Measurements from ENCODE around the gene FKBP5. TPM values are rescaled to one million over a fixed set of nuclear protein-coding genes. Genes with fewer than 3 reads are reported as not detected.
A peak's percentile ranks its signal among the peaks of the same experiment; 100 is the strongest.

Gene FKBP5
- total and polyA plus RNA-seq, 9 of the 15 experiments (the other 6 are each of a cell fraction or from before 2014, with no cell fraction given) = 32.7 to 151 (median 75.0) TPM

DNA sequence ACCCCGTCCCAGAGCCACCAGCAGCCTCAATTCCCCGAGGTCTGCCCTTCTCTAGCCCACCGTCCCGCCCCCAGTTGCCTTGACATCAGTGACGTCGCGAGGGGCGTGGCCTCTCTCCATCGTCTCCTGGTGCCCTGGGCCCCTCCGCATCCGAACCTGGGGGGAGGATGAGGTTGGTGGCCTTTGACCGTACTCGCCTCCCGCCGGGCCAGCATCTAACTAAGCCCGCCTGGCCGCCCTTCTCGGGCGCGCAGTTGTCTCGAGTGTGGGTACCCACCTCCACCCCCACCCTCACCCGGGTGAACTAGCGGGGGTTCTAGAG lies 42.7 kb upstream of the FKBP5 start:
- BruUV-seq (replicated peaks) = no TSS peak
- Histone ChIP-seq H3K36me3 (ENCODE audit: control insufficient read depth, insufficient read depth, low read length) (no peaks in the 10 kb centered on the region), H2AFZ (ENCODE audit: low read depth, low read length) (peak overlapping the region; percentile 87), H3K9me3 (replicated peaks; ENCODE audit: control insufficient read depth, insufficient read depth, low read depth, low read length) (no peaks in the 10 kb centered on the region), H3K27me3 (ENCODE audit: control insufficient read depth in 2 of 2, insufficient read depth in 2 of 2, low read length in 2 of 2) (no peaks in the 10 kb centered on the region), H3K9ac (ENCODE audit: insufficient read depth in 1 of 2, low read depth in 2 of 2, low read length in 2 of 2) (peak overlapping the region; percentile 71 to 95; a peak in 3 of 4 replicates), H3K79me2 (ENCODE audit: control insufficient read depth, insufficient read depth, low read length) (no peaks in the 10 kb centered on the region; the same call in 2 of the 3 replicates), H3K27ac (ENCODE audit: extremely low read depth, low read depth, low read length) (peak overlapping the region; percentile 85), H3K4me1 (replicated peaks in 1 of 2; ENCODE audit: control insufficient read depth in 2 of 2, insufficient read depth in 2 of 2, low read length in 2 of 2) (peaks cover 51 to 67% of the 10 kb centered on the region in 2 experiments), H3K9me1 (ENCODE audit: control insufficient read depth, insufficient read depth, low read length) (no peaks in the 10 kb centered on the region), H3K4me3 (peak overlapping the region; percentile 77), H4K20me1 (replicated peaks; ENCODE audit: control insufficient read depth, insufficient read depth, low read length) (no peaks in the 10 kb centered on the region), H3K4me2 (ENCODE audit: insufficient read depth, low read length) (peak overlapping the region; percentile 77)
- in situ Hi-C loops (cut with MboI) = no loop called here
- CTCF ChIA-PET (ENCODE audit: low intra/inter-chr PET ratio) = interaction anchor here (0.6 to 1.3 kb wide), 3 partner anchors 148 to 437 kb away, joined by 4 to 12 read pairs (median 6); no protein-coding TSS in a partner anchor
- WGBS (ENCODE audit: insufficient coverage, low coverage, missing lambda C conversion rate) = under 1% methylated on average over 23 of the region's 23 CpGs
- ATAC-seq (peak; percentile 63), FAIRE-seq (peak; percentile 77), DNase-seq (ENCODE audit: extremely low read depth in 1 of 4, low spot score in 3 of 4) (peak; percentile 92 to 97 (median 94))
- POLR2A ChIA-PET = interaction anchor here (0.5 to 1.2 kb wide), 5 partner anchors 10 to 214 kb away, joined by 3 to 4 read pairs (median 3); no protein-coding TSS in a partner anchor
- intact Hi-C loops (cut with micrococcal nuclease) = loop anchor here (10.0 kb wide), 1 partner anchor 363 kb away; no protein-coding TSS in a partner anchor
- no peak for TF ChIP-seq ZFPM2 (CRISPR knock-in tag; IDR thresholded peaks at IDR 0.05)
- no peak for TF ChIP-seq NFRKB (IDR thresholded peaks at IDR 0.05; ENCODE audit: low read depth)
- no peak for TF ChIP-seq ZNF586 (CRISPR knock-in tag; conservative IDR thresholded peaks at IDR 0.05)
- no peak for TF ChIP-seq JUN (IDR thresholded peaks at IDR 0.05; ENCODE audit: borderline replicate concordance, low read depth, low read length)
- TF ChIP-seq JUN (CRISPR knock-in tag; IDR thresholded peaks at IDR 0.05; ENCODE audit: borderline replicate concordance) = no peak
- no peak for TF ChIP-seq TEAD2 (tag; IDR thresholded peaks at IDR 0.05)
- TF ChIP-seq, protein P1, sequence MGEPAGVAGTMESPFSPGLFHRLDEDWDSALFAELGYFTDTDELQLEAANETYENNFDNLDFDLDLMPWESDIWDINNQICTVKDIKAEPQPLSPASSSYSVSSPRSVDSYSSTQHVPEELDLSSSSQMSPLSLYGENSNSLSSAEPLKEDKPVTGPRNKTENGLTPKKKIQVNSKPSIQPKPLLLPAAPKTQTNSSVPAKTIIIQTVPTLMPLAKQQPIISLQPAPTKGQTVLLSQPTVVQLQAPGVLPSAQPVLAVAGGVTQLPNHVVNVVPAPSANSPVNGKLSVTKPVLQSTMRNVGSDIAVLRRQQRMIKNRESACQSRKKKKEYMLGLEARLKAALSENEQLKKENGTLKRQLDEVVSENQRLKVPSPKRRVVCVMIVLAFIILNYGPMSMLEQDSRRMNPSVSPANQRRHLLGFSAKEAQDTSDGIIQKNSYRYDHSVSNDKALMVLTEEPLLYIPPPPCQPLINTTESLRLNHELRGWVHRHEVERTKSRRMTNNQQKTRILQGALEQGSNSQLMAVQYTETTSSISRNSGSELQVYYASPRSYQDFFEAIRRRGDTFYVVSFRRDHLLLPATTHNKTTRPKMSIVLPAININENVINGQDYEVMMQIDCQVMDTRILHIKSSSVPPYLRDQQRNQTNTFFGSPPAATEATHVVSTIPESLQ (CRISPR knock-in tag; IDR thresholded peaks at IDR 0.05) = no peak
- TF ChIP-seq NFE2L1 (tag; IDR thresholded peaks at IDR 0.05; ENCODE audit: borderline replicate concordance, low read depth) = no peak
- TF ChIP-seq, protein P2, sequence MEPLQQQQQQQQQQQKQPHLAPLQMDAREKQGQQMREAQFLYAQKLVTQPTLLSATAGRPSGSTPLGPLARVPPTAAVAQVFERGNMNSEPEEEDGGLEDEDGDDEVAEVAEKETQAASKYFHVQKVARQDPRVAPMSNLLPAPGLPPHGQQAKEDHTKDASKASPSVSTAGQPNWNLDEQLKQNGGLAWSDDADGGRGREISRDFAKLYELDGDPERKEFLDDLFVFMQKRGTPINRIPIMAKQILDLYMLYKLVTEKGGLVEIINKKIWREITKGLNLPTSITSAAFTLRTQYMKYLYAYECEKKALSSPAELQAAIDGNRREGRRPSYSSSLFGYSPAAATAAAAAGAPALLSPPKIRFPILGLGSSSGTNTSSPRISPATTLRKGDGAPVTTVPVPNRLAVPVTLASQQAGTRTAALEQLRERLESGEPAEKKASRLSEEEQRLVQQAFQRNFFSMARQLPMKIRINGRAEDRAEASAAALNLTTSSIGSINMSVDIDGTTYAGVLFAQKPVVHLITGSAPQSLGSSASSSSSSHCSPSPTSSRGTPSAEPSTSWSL (CRISPR knock-in tag; IDR thresholded peaks at IDR 0.05; ENCODE audit: borderline replicate concordance) = no peak
- TF ChIP-seq NKRF (IDR thresholded peaks at IDR 0.05; ENCODE audit: borderline replicate concordance) = peak; percentile 12; the same call in 1 of the 2 replicates
- TF ChIP-seq SMAD1 (IDR thresholded peaks at IDR 0.05; ENCODE audit: low read depth, low read length, partially characterized antibody) = no peak
- TF ChIP-seq AFF4 (CRISPR knock-in tag; IDR thresholded peaks at IDR 0.05) = no peak
- no peak for TF ChIP-seq TCF7L2 (IDR thresholded peaks at IDR 0.05; ENCODE audit: low read depth, low read length)
